Measurements from ENCODE around the gene MGARP. TPM values are rescaled to one million over a fixed set of nuclear protein-coding genes. Genes with fewer than 3 reads are reported as not detected.
A peak's percentile ranks its signal among the peaks of the same experiment; 100 is the strongest.

MGARP gene
- total and polyA plus RNA-seq, 8 donors: 0.21 to 0.55 (median 0.40) TPM; not detected in 1

GRCh38 chr4:139245590-139245989 is 34.4 kb downstream of the MGARP start:
- no peak for ATAC-seq
- Histone ChIP-seq H3K4me3 (no peak overlapping the region), H3K27ac (no peak overlapping the region), H3K36me3 (no peaks in the 10 kb centered on the region), H3K4me1 (peaks cover 0 to 7% of the 10 kb centered on the region in 2 donors), H3K27me3 (no peaks in the 10 kb centered on the region), H3K9me3 (no peaks in the 10 kb centered on the region)
- intact Hi-C loops (cut with DNase I): no loop called here
- no peak for TF ChIP-seq CTCF (IDR thresholded peaks at IDR 0.05)
- DNase-seq: no peak

GRCh38 chr4:139243448-139244365 is 36.3 kb downstream of the MGARP start:
- TF ChIP-seq CTCF (IDR thresholded peaks at IDR 0.05): no peak

GRCh38 chr4:139242511-139243051 is 37.4 kb downstream of the MGARP start:
- TF ChIP-seq CTCF (IDR thresholded peaks at IDR 0.05): no peak

More at GRCh38 chr4:139243448-139244365, 36.3 kb downstream of the MGARP start:
- H3K36me3 ChIP-seq: no peaks in the 10 kb centered on the region
- peaks cover 0 to 2% of the 10 kb centered on the region in 2 donors for H3K9me3 ChIP-seq
- H3K27me3 ChIP-seq: no peaks in the 10 kb centered on the region
- ATAC-seq: peak; percentile 91
- intact Hi-C loops (cut with DNase I): no loop called here
- peaks cover 0 to 7% of the 10 kb centered on the region in 2 donors for H3K4me1 ChIP-seq
- H3K4me3 ChIP-seq: no peak overlapping the region
- peak overlapping the region; percentile 18 to 36 for H3K27ac ChIP-seq
- DNase-seq: no peak

GRCh38 chr4:139241784-139242151 is 38.3 kb downstream of the MGARP start:
- DNase-seq (no peak), ATAC-seq (no peak)
- Histone ChIP-seq H3K27me3 (no peaks in the 10 kb centered on the region), H3K4me3 (no peak overlapping the region), H3K4me1 (peaks cover 0 to 7% of the 10 kb centered on the region in 2 donors), H3K36me3 (no peaks in the 10 kb centered on the region), H3K9me3 (peaks cover 0 to 2% of the 10 kb centered on the region in 2 donors), H3K27ac (no peak overlapping the region)
- no peak for TF ChIP-seq CTCF (IDR thresholded peaks at IDR 0.05)
- intact Hi-C loops (cut with DNase I): no loop called here

More at GRCh38 chr4:139242511-139243051, 37.4 kb downstream of the MGARP start:
- intact Hi-C loops (cut with DNase I): no loop called here
- H3K36me3 ChIP-seq: no peaks in the 10 kb centered on the region
- DNase-seq (no peak), ATAC-seq (no peak)
- H3K4me1 ChIP-seq: peaks cover 0 to 7% of the 10 kb centered on the region in 2 donors
- no peak overlapping the region for H3K4me3 ChIP-seq
- H3K9me3 ChIP-seq: peaks cover 0 to 2% of the 10 kb centered on the region in 2 donors
- no peaks in the 10 kb centered on the region for H3K27me3 ChIP-seq
- no peak overlapping the region for H3K27ac ChIP-seq

GRCh38 chr4:139241086-139241783 is 38.8 kb downstream of the MGARP start:
- Histone ChIP-seq H3K9me3 (peaks cover 0 to 2% of the 10 kb centered on the region in 2 donors), H3K4me3 (no peak overlapping the region), H3K27ac (no peak overlapping the region), H3K27me3 (no peaks in the 10 kb centered on the region), H3K36me3 (no peaks in the 10 kb centered on the region), H3K4me1 (peaks cover 0 to 7% of the 10 kb centered on the region in 2 donors)
- no peak for TF ChIP-seq CTCF (IDR thresholded peaks at IDR 0.05)
- DNase-seq (no peak), ATAC-seq (no peak)
- intact Hi-C loops (cut with DNase I): no loop called here

All from left lung (tissue), 10 donors.